Fibroblast of the aortic adventitia (primary cell): ENCODE results near the gene OOSP1. TPM values are rescaled to one million over a fixed set of nuclear protein-coding genes. Genes with fewer than 3 reads are reported as not detected.

Source experiments
- DNase-seq: peaks from one replicate; pipeline ENCODE4 v3.0.0-alpha.2; 2010; ENCODE audit warnings: low read depth
- H3K4me3 ChIP-seq: 2 replicates; pipeline ENCODE4 v1.5.1; 2011; ENCODE audit warnings: low read depth, mild to moderate bottlenecking, control low read depth, low read length, moderate library complexity
- CTCF ChIP-seq: IDR thresholded peaks from 2 replicates; pipeline ENCODE4 v1.5.1; 2011; ENCODE audit warnings: mild to moderate bottlenecking, low read length, control low read depth, inconsistent platforms; ENCODE audit not compliant: insufficient read depth
- total RNA-seq: library from RNA; depleted of rRNA; stranded (reverse); fragments of >200 nt; gene quantifications from 2 replicates; pipeline ENCODE4 v1.2.3, GENCODE V29; 2012; ENCODE audit warnings: low replicate concordance

OOSP1 gene
- total RNA-seq, 1 donor, result not detected

- TF ChIP-seq CTCF, result no peak
- no peak overlapping the region for H3K4me3 ChIP-seq
- no peak for DNase-seq
Observed at GRCh38 chr11:59984368-59984767, 46.1 kb downstream of the OOSP1 start.

GRCh38 chr11:59990421-59990820 is 52.2 kb downstream of the OOSP1 start:
- no peak for DNase-seq
- TF ChIP-seq CTCF, result no peak
- no peak overlapping the region for H3K4me3 ChIP-seq

- no peak overlapping the region for H3K4me3 ChIP-seq
- no peak for TF ChIP-seq CTCF
Observed at GRCh38 chr11:59992425-59992824, 54.2 kb downstream of the OOSP1 start.

GRCh38 chr11:59997800-59998199 is 59.6 kb downstream of the OOSP1 start:
- H3K4me3 ChIP-seq, result no peak overlapping the region
- no peak for TF ChIP-seq CTCF
- DNase-seq, result no peak

More at GRCh38 chr11:59992425-59992824, 54.2 kb downstream of the OOSP1 start:
- DNase-seq, result no peak

- TF ChIP-seq CTCF, result no peak
- DNase-seq, result no peak
- H3K4me3 ChIP-seq, result no peak overlapping the region
Observed at GRCh38 chr11:59999691-60000090, 61.5 kb downstream of the OOSP1 start.

- DNase-seq, result no peak
- H3K4me3 ChIP-seq, result no peak overlapping the region
- TF ChIP-seq CTCF, result no peak
Observed at GRCh38 chr11:60003729-60004128, 65.5 kb downstream of the OOSP1 start.

- H3K4me3 ChIP-seq, result no peak overlapping the region
- DNase-seq, result no peak
- no peak for TF ChIP-seq CTCF
Observed at GRCh38 chr11:60005360-60005759, 67.1 kb downstream of the OOSP1 start.

Other genes with a start within 250 kb of the OOSP1 start
- gene OR10V1, start 224.6 kb upstream of the OOSP1 start, total RNA-seq, result not detected in 2 replicates
- gene STX3, start 183.1 kb upstream of the OOSP1 start, total RNA-seq, result 17.9 and 69.6 TPM in 2 replicates
- 25.7 and 29.3 TPM in 2 replicates for gene MRPL16, start 127.7 kb upstream of the OOSP1 start, total RNA-seq
- not detected in 2 replicates for gene CBLIF, start 92.9 kb upstream of the OOSP1 start, total RNA-seq
- gene TCN1, start 71.9 kb upstream of the OOSP1 start, total RNA-seq, result not detected in 2 replicates
- gene OOSP3, start 59.6 kb upstream of the OOSP1 start, total RNA-seq, result not detected in 2 replicates
- not detected in 2 replicates for gene OOSP4A, start 25.6 kb downstream of the OOSP1 start, total RNA-seq
- gene OOSP4B, start 78.7 kb downstream of the OOSP1 start, total RNA-seq, result not detected in 2 replicates
- not detected in 2 replicates for gene OOSP2, start 102.0 kb downstream of the OOSP1 start, total RNA-seq
- gene MS4A3, start 118.2 kb downstream of the OOSP1 start, total RNA-seq, result not detected in 2 replicates
- 0.16 TPM in 1 of 2 replicates, not detected in the other for gene MS4A2, start 150.2 kb downstream of the OOSP1 start, total RNA-seq
- not detected in 2 replicates for gene MS4A6A, start 244.7 kb downstream of the OOSP1 start, total RNA-seq